NCI-H146 treated with DMSO at 0.1 percent for 48 hours (cell line): ENCODE results near the gene PPP2R2D.
A peak's percentile ranks its signal among the peaks of the same experiment; 100 is the strongest.

Source experiments
- DNase-seq: peaks from one replicate; lab custom pipeline; 2025; ENCODE audit not compliant: unreplicated experiment; lab: John Stamatoyannopoulos, UW

The PPP2R2D gene

GRCh38 chr10:131900350-131901152 lies at the start of gene PPP2R2D:
TSS of gene PPP2R2D (plus strand) at chr10:131901008. CDS start at chr10:131901149, 141 bp downstream.
- DNase-seq = peak; percentile 81

- DNase-seq = no peak
Measured at GRCh38 chr10:131851346-131851745, 49.5 kb upstream of the PPP2R2D start.

GRCh38 chr10:131852176-131852822 lies 48.5 kb upstream of the PPP2R2D start:
- no peak for DNase-seq

GRCh38 chr10:131852823-131853609 lies 47.8 kb upstream of the PPP2R2D start:
- DNase-seq = no peak

- no peak for DNase-seq
Measured at GRCh38 chr10:131853610-131853964, 47.2 kb upstream of the PPP2R2D start.

- no peak for DNase-seq
Measured at GRCh38 chr10:131854579-131855335, 46.1 kb upstream of the PPP2R2D start.

- DNase-seq = no peak
Measured at GRCh38 chr10:131855461-131856401, 45.1 kb upstream of the PPP2R2D start.

GRCh38 chr10:131856441-131857094 lies 44.2 kb upstream of the PPP2R2D start:
- no peak for DNase-seq

GRCh38 chr10:131857156-131858117 lies 43.4 kb upstream of the PPP2R2D start:
- DNase-seq = no peak

GRCh38 chr10:131858118-131858515 lies 42.7 kb upstream of the PPP2R2D start:
- no peak for DNase-seq

- no peak for DNase-seq
Measured at GRCh38 chr10:131858583-131859340, 42.0 kb upstream of the PPP2R2D start.

- DNase-seq = no peak
Measured at GRCh38 chr10:131859341-131860020, 41.3 kb upstream of the PPP2R2D start.

GRCh38 chr10:131860311-131860710 lies 40.5 kb upstream of the PPP2R2D start:
- no peak for DNase-seq

GRCh38 chr10:131860806-131861440 lies 39.9 kb upstream of the PPP2R2D start:
- DNase-seq = no peak

- no peak for DNase-seq
Measured at GRCh38 chr10:131862548-131862947, 38.3 kb upstream of the PPP2R2D start.

GRCh38 chr10:131865223-131865917 lies 35.4 kb upstream of the PPP2R2D start:
- DNase-seq = no peak
